Measurements from ENCODE around the gene PACRG.

The PACRG gene

GRCh38 chr6:163098827-163099479 lies 371.2 kb downstream of the PACRG start:
- H3K4me3 ChIP-seq (ENCODE audit: low read depth, low read length), result no peak overlapping the region
- TF ChIP-seq CTCF (conservative IDR thresholded peaks at IDR 0.05; ENCODE audit: low read depth, low read length), result no peak
- no peak for DNase-seq (ENCODE audit: low read depth)

GRCh38 chr6:163099621-163100171 lies 371.9 kb downstream of the PACRG start:
- no peak for DNase-seq (ENCODE audit: low read depth)
- H3K4me3 ChIP-seq (ENCODE audit: low read depth, low read length), result no peak overlapping the region
- TF ChIP-seq CTCF (conservative IDR thresholded peaks at IDR 0.05; ENCODE audit: low read depth, low read length), result no peak

- DNase-seq (ENCODE audit: low read depth), result no peak
- no peak for TF ChIP-seq CTCF (conservative IDR thresholded peaks at IDR 0.05; ENCODE audit: low read depth, low read length)
- no peak overlapping the region for H3K4me3 ChIP-seq (ENCODE audit: low read depth, low read length)
Observed at GRCh38 chr6:163100259-163100658, 372.5 kb downstream of the PACRG start.

GRCh38 chr6:163113358-163113962 lies 385.7 kb downstream of the PACRG start:
- DNase-seq (ENCODE audit: low read depth), result no peak
- no peak overlapping the region for H3K4me3 ChIP-seq (ENCODE audit: low read depth, low read length)
- TF ChIP-seq CTCF (conservative IDR thresholded peaks at IDR 0.05; ENCODE audit: low read depth, low read length), result no peak

GRCh38 chr6:163118941-163119340 lies 391.2 kb downstream of the PACRG start:
- no peak for TF ChIP-seq CTCF (conservative IDR thresholded peaks at IDR 0.05; ENCODE audit: low read depth, low read length)
- DNase-seq (ENCODE audit: low read depth), result no peak
- no peak overlapping the region for H3K4me3 ChIP-seq (ENCODE audit: low read depth, low read length)

GRCh38 chr6:163120223-163120622 lies 392.4 kb downstream of the PACRG start:
- no peak overlapping the region for H3K4me3 ChIP-seq (ENCODE audit: low read depth, low read length)
- DNase-seq (ENCODE audit: low read depth), result no peak
- TF ChIP-seq CTCF (conservative IDR thresholded peaks at IDR 0.05; ENCODE audit: low read depth, low read length), result no peak

GRCh38 chr6:163121270-163121669 lies 393.5 kb downstream of the PACRG start:
- DNase-seq (ENCODE audit: low read depth), result no peak
- no peak overlapping the region for H3K4me3 ChIP-seq (ENCODE audit: low read depth, low read length)
- no peak for TF ChIP-seq CTCF (conservative IDR thresholded peaks at IDR 0.05; ENCODE audit: low read depth, low read length)

Data from choroid plexus epithelial cell (primary cell).